ENCODE measurements around the gene EPO. TPM values are rescaled to one million over a fixed set of nuclear protein-coding genes. Genes with fewer than 3 reads are reported as not detected.
"Not testable (repeated sequence)": the region's sequence is repeated elsewhere in the genome, so short reads cannot be mapped to it uniquely, and the experiment has no call there.

Gene EPO
- total RNA-seq, 1 donor from 2014 or later = not detected

GRCh38 chr7:100721505-100721812 is 1.2 kb downstream of the EPO start:
- intact Hi-C loops (cut with micrococcal nuclease) = no loop called here
- DNase-seq (ENCODE audit: low spot score) = no peak

GRCh38 chr7:100722480-100723212 is 2.4 kb downstream of the EPO start:
- Mint-ChIP-seq H3K9me3 (no peaks in the 10 kb centered on the region), H3K4me1 (ENCODE audit: low read depth) (peaks cover 6% of the 10 kb centered on the region), H3K36me3 (ENCODE audit: low read depth) (no peaks in the 10 kb centered on the region), H3K27ac (no peak overlapping the region), H3K4me3 (no peak overlapping the region), H3K27me3 (ENCODE audit: insufficient read depth) (peaks cover 37% of the 10 kb centered on the region)
- DNase-seq (ENCODE audit: low spot score) = no peak
- intact Hi-C loops (cut with micrococcal nuclease) = no loop called here

More at GRCh38 chr7:100721505-100721812, 1.2 kb downstream of the EPO start:
- Mint-ChIP-seq H3K36me3 (ENCODE audit: low read depth) (no peaks in the 10 kb centered on the region), H3K27me3 (ENCODE audit: insufficient read depth) (peaks cover 44% of the 10 kb centered on the region), H3K4me1 (ENCODE audit: low read depth) (peaks cover 6% of the 10 kb centered on the region), H3K27ac (no peak overlapping the region), H3K9me3 (no peaks in the 10 kb centered on the region), H3K4me3 (no peak overlapping the region)

- H3K9me3 Mint-ChIP-seq = no peaks in the 10 kb centered on the region
- intact Hi-C loops (cut with micrococcal nuclease) = loop anchor here (2.0 kb wide), 1 partner anchor 165 kb away; no protein-coding TSS in a partner anchor
- no peaks in the 10 kb centered on the region for H3K36me3 Mint-ChIP-seq (ENCODE audit: low read depth)
- no peak for DNase-seq (ENCODE audit: low spot score)
- no peak overlapping the region for H3K27ac Mint-ChIP-seq
- H3K4me3 Mint-ChIP-seq = no peak overlapping the region
- H3K4me1 Mint-ChIP-seq (ENCODE audit: low read depth) = peaks cover 6% of the 10 kb centered on the region
- peaks cover 28% of the 10 kb centered on the region for H3K27me3 Mint-ChIP-seq (ENCODE audit: insufficient read depth)
Measured at GRCh38 chr7:100723732-100724275, 3.5 kb downstream of the EPO start.

- H3K9me3 Mint-ChIP-seq = not testable (repeated sequence)
Measured at GRCh38 chr7:100724364-100724763, 4.1 kb downstream of the EPO start.

GRCh38 chr7:100726996-100727761 is 6.9 kb downstream of the EPO start:
- Mint-ChIP-seq H3K36me3 (ENCODE audit: low read depth) (no peaks in the 10 kb centered on the region), H3K4me3 (no peak overlapping the region), H3K9me3 (no peaks in the 10 kb centered on the region), H3K27ac (no peak overlapping the region), H3K27me3 (ENCODE audit: insufficient read depth) (peaks cover 11% of the 10 kb centered on the region), H3K4me1 (ENCODE audit: low read depth) (peaks cover 6% of the 10 kb centered on the region)
- no peak for DNase-seq (ENCODE audit: low spot score)
- intact Hi-C loops (cut with micrococcal nuclease) = loop anchor here (5.0 kb wide), 1 partner anchor 250 kb away; the partner anchor contains the start of gene TSC22D4

More at GRCh38 chr7:100724364-100724763, 4.1 kb downstream of the EPO start:
- DNase-seq (ENCODE audit: low spot score); H3K27ac Mint-ChIP-seq; H3K4me1 Mint-ChIP-seq (ENCODE audit: low read depth); H3K4me3 Mint-ChIP-seq; H3K36me3 Mint-ChIP-seq (ENCODE audit: low read depth): not testable (repeated sequence)
- intact Hi-C loops (cut with micrococcal nuclease) = loop anchor here (2.0 kb wide), 1 partner anchor 166 kb away; no protein-coding TSS in a partner anchor
- H3K27me3 Mint-ChIP-seq (ENCODE audit: insufficient read depth) = peaks cover 25% of the 10 kb centered on the region

GRCh38 chr7:100728196-100728595 is 7.9 kb downstream of the EPO start:
- Mint-ChIP-seq H3K4me3 (no peak overlapping the region), H3K4me1 (ENCODE audit: low read depth) (peaks cover 6% of the 10 kb centered on the region), H3K9me3 (no peaks in the 10 kb centered on the region), H3K36me3 (ENCODE audit: low read depth) (no peaks in the 10 kb centered on the region), H3K27me3 (ENCODE audit: insufficient read depth) (peaks cover 6% of the 10 kb centered on the region), H3K27ac (no peak overlapping the region)
- intact Hi-C loops (cut with micrococcal nuclease) = loop anchor here (5.0 kb wide), 1 partner anchor 251 kb away; the partner anchor contains the start of gene TSC22D4
- no peak for DNase-seq (ENCODE audit: low spot score)

- H3K4me3 Mint-ChIP-seq = no peak overlapping the region
- DNase-seq (ENCODE audit: low spot score) = no peak
- H3K27me3 Mint-ChIP-seq (ENCODE audit: insufficient read depth) = peaks cover 4% of the 10 kb centered on the region
- no peaks in the 10 kb centered on the region for H3K9me3 Mint-ChIP-seq
- no peaks in the 10 kb centered on the region for H3K36me3 Mint-ChIP-seq (ENCODE audit: low read depth)
- intact Hi-C loops (cut with micrococcal nuclease) = no loop called here
- H3K4me1 Mint-ChIP-seq (ENCODE audit: low read depth) = peaks cover 2% of the 10 kb centered on the region
- H3K27ac Mint-ChIP-seq = no peak overlapping the region
Measured at GRCh38 chr7:100730136-100730800, 10.0 kb downstream of the EPO start.

GRCh38 chr7:100731937-100732636 is 11.8 kb downstream of the EPO start:
- H3K4me1 Mint-ChIP-seq (ENCODE audit: low read depth) = no peaks in the 10 kb centered on the region
- no peak overlapping the region for H3K27ac Mint-ChIP-seq
- no peak overlapping the region for H3K4me3 Mint-ChIP-seq
- intact Hi-C loops (cut with micrococcal nuclease) = no loop called here
- no peaks in the 10 kb centered on the region for H3K27me3 Mint-ChIP-seq (ENCODE audit: insufficient read depth)
- H3K36me3 Mint-ChIP-seq (ENCODE audit: low read depth) = no peaks in the 10 kb centered on the region
- no peaks in the 10 kb centered on the region for H3K9me3 Mint-ChIP-seq
- DNase-seq (ENCODE audit: low spot score) = no peak

- Mint-ChIP-seq H3K27me3 (ENCODE audit: insufficient read depth) (peaks cover 3% of the 10 kb centered on the region), H3K4me3 (no peak overlapping the region), H3K4me1 (ENCODE audit: low read depth) (no peaks in the 10 kb centered on the region), H3K36me3 (ENCODE audit: low read depth) (no peaks in the 10 kb centered on the region), H3K9me3 (no peaks in the 10 kb centered on the region), H3K27ac (no peak overlapping the region)
- no peak for DNase-seq (ENCODE audit: low spot score)
- intact Hi-C loops (cut with micrococcal nuclease) = no loop called here
Measured at GRCh38 chr7:100735730-100736129, 15.5 kb downstream of the EPO start.

GRCh38 chr7:100736671-100737070 is 16.4 kb downstream of the EPO start:
- intact Hi-C loops (cut with micrococcal nuclease) = no loop called here
- peaks cover 3% of the 10 kb centered on the region for H3K27me3 Mint-ChIP-seq (ENCODE audit: insufficient read depth)
- no peak overlapping the region for H3K27ac Mint-ChIP-seq
- H3K4me3 Mint-ChIP-seq = no peak overlapping the region
- H3K36me3 Mint-ChIP-seq (ENCODE audit: low read depth) = no peaks in the 10 kb centered on the region
- H3K9me3 Mint-ChIP-seq = no peaks in the 10 kb centered on the region
- no peak for DNase-seq (ENCODE audit: low spot score)
- H3K4me1 Mint-ChIP-seq (ENCODE audit: low read depth) = no peaks in the 10 kb centered on the region

- H3K4me1 Mint-ChIP-seq (ENCODE audit: low read depth) = peaks cover under 1% of the 10 kb centered on the region
- no peaks in the 10 kb centered on the region for H3K9me3 Mint-ChIP-seq
- DNase-seq (ENCODE audit: low spot score) = no peak
- H3K4me3 Mint-ChIP-seq = no peak overlapping the region
- H3K27ac Mint-ChIP-seq = no peak overlapping the region
- intact Hi-C loops (cut with micrococcal nuclease) = no loop called here
- H3K27me3 Mint-ChIP-seq (ENCODE audit: insufficient read depth) = peaks cover 8% of the 10 kb centered on the region
- H3K36me3 Mint-ChIP-seq (ENCODE audit: low read depth) = no peaks in the 10 kb centered on the region
Measured at GRCh38 chr7:100739934-100740333, 19.7 kb downstream of the EPO start.

- intact Hi-C loops (cut with micrococcal nuclease) = no loop called here
- no peaks in the 10 kb centered on the region for H3K36me3 Mint-ChIP-seq (ENCODE audit: low read depth)
Measured at GRCh38 chr7:100744605-100745004, 24.3 kb downstream of the EPO start.

More at GRCh38 chr7:100744605-100745004, 24.3 kb downstream of the EPO start:
- H3K4me1 Mint-ChIP-seq (ENCODE audit: low read depth) = peaks cover 5% of the 10 kb centered on the region
- H3K27ac Mint-ChIP-seq = no peak overlapping the region
- DNase-seq (ENCODE audit: low spot score) = no peak
- no peaks in the 10 kb centered on the region for H3K9me3 Mint-ChIP-seq
- no peak overlapping the region for H3K4me3 Mint-ChIP-seq
- H3K27me3 Mint-ChIP-seq (ENCODE audit: insufficient read depth) = peaks cover 15% of the 10 kb centered on the region
